Stimulated activated CD4-positive, alpha-beta T cell treated with anti-CD3 and anti-CD28 coated beads, Interleukin-4, amount 100 ng/mL, for 48 hours (primary cell): ENCODE measurements around the gene RPL37.
"Not testable (repeated sequence)": the region's sequence is repeated elsewhere in the genome, so short reads cannot be mapped to it uniquely, and the experiment has no call there.

ENCODE experiments used
- DNase-seq, 2 donors: peaks; one replicate each; pipeline ENCODE4 v3.0.0-alpha.2; 2020; ENCODE audit warnings: low read depth in 2 of 2

Gene RPL37

GRCh38 chr5:40834849-40835787 is at the start of gene RPL37:
RPL37 (minus strand) TSS chr5:40835222; CDS start chr5:40835185, 37 bp downstream.
- peak; percentile 79 to 89 for DNase-seq

GRCh38 chr5:40883051-40883450 is 48.0 kb upstream of the RPL37 start:
- DNase-seq, result not testable (repeated sequence)

- no peak for DNase-seq
Observed at GRCh38 chr5:40882291-40882690, 47.3 kb upstream of the RPL37 start.

- no peak for DNase-seq
Observed at GRCh38 chr5:40879163-40879942, 44.3 kb upstream of the RPL37 start.

- peak in 1 of 2 donors; percentile 5 for DNase-seq
Observed at GRCh38 chr5:40877371-40877988, 42.5 kb upstream of the RPL37 start.

- DNase-seq, result no peak
Observed at GRCh38 chr5:40875958-40876357, 40.9 kb upstream of the RPL37 start.

GRCh38 chr5:40873286-40873880 is 38.4 kb upstream of the RPL37 start:
- DNase-seq, result no peak

GRCh38 chr5:40872253-40872652 is 37.2 kb upstream of the RPL37 start:
- not testable (repeated sequence) for DNase-seq

- no peak for DNase-seq
Observed at GRCh38 chr5:40871177-40871576, 36.2 kb upstream of the RPL37 start.

GRCh38 chr5:40869384-40869783 is 34.4 kb upstream of the RPL37 start:
- no peak for DNase-seq

GRCh38 chr5:40866844-40867243 is 31.8 kb upstream of the RPL37 start:
- no peak for DNase-seq

- DNase-seq, result not testable (repeated sequence)
Observed at GRCh38 chr5:40865004-40865403, 30.0 kb upstream of the RPL37 start.

GRCh38 chr5:40860711-40861110 is 25.7 kb upstream of the RPL37 start:
- no peak for DNase-seq

- no peak for DNase-seq
Observed at GRCh38 chr5:40853632-40854192, 18.7 kb upstream of the RPL37 start.

GRCh38 chr5:40847525-40847924 is 12.5 kb upstream of the RPL37 start:
- DNase-seq, result no peak

GRCh38 chr5:40846371-40846770 is 11.3 kb upstream of the RPL37 start:
- DNase-seq, result no peak

- DNase-seq, result no peak
Observed at GRCh38 chr5:40844565-40844964, 9.5 kb upstream of the RPL37 start.

- DNase-seq, result no peak
Observed at GRCh38 chr5:40842351-40842750, 7.3 kb upstream of the RPL37 start.

GRCh38 chr5:40841068-40841805 is 6.2 kb upstream of the RPL37 start, which contains the start of gene CARD6:
CARD6 (plus strand) TSS chr5:40841367; CDS start chr5:40841383, 16 bp downstream.
- no peak for DNase-seq

GRCh38 chr5:40838086-40838485 is 3.1 kb upstream of the RPL37 start:
- no peak for DNase-seq

- DNase-seq, result no peak
Observed at GRCh38 chr5:40834391-40834848, 602 bp downstream of the RPL37 start.
